CD4-positive, alpha-beta T cell treated with Interleukin-21 for 1 hour (primary cell): ENCODE measurements around the gene PHRF1.
A peak's percentile ranks its signal among the peaks of the same experiment; 100 is the strongest.

Source experiments
- DNase-seq: peaks from one replicate; pipeline ENCODE4 v3.0.0-alpha.2; 2020

Gene PHRF1

DNA sequence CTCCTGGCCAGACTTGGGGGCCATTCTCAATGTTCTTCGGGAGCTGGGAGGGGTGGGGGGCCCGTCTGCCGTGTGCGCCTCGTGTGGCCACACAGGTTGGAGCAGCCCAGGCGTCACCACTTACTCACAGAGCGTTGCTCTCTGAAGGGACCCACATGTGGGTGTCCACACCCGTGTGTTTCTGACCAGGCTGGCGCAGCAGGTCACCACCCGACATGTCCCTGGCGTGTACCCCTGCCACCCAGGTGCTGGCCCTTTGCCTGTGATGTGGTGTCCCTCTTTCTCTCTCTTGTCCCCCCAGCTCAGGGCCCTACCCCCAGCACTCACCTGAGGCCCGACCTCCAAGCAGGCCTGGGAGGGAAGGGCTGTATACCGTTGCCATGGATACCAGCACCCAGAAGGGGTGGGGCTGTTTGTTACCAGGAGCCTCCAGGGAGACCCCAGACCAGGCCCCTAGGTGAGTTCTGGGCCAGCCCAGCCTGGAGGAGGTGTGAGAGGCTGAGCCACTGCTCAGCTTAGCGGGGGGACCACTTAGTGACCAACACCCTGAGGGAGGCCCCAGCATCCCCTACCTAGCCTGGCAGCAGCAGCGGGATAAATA is 17.1 kb upstream of the PHRF1 start:
- no peak for DNase-seq

DNA sequence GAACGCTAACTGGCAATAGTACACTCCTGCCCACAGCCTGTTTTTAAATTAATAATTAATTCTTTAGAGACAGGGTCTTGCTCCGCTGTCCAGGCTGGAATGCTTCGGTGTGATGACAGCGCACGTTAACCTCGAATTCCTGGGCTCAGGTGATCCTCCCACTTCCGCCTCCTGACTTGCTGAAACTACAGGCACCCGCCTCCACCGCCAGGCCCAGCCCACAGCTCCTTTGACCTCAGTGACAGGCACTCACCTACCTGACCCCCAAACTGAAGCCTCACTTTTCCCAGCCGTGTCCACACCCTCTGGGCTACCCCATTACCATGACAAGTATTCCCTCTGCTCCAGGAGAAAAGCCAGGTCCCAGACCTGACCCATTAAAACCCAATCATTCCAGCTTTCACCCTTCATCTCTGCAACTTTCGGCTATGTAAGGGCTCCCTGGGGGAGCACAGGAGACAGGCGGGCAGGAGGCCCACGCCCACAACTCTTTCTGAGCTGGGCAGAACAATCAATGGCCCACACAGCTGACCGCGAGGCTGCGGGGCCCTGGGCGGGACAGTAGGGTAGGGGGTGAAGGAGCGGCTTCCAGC is 16.5 kb upstream of the PHRF1 start:
- DNase-seq, result no peak

DNA sequence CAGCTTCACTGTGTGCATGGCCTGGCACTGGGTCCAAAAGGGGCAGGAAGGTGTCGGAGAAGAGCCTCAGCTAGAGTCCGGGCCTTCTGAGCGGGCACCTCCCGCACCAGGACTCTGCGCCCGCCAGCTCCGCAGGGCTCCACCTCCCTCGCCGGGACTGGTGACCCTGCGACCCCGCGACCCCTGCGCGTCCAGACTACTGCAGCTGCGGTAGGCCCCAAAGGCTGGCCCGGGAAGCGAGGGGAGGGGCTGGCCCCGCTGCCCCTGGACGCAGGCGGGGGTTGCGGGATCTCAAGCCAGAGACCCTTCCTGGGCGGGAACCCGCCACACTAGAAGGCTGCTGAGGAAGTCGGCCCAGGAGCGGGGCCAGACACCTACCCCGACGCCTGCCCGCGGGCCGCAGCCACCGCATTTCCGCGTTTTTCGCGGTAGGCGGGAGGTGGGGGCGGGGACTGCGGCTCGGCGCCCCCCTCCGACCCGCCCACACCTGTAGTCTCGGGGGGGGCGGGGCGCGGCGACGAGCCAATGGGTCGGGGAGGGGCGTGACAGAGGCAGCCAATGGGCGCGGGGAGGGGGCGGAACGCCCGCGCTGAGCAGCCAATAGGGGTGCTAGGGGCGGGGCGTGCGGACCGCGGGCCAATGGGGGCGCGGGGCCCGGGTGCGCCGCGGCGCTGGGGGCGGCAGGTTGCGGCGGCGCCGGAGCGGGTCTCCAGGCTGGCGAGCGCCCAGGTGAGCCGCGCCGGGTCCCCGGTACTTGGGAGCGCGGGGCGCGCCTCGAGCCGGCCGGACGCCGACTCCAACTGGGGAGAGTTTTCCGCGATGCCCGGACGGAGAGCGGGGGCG is 15.7 kb upstream of the PHRF1 start, which contains the start of the genes LMNTD2 and RASSF7:
Gene LMNTD2 (minus strand): TSS at position 434 of the 843 bp plus-strand sequence. CDS start 22 bp downstream, at position 412.
Gene RASSF7 (plus strand): TSS at position 666 of the 843 bp plus-strand sequence. CDS start 799 bp downstream, outside the sequence.
- peak; percentile 95 for DNase-seq

DNA sequence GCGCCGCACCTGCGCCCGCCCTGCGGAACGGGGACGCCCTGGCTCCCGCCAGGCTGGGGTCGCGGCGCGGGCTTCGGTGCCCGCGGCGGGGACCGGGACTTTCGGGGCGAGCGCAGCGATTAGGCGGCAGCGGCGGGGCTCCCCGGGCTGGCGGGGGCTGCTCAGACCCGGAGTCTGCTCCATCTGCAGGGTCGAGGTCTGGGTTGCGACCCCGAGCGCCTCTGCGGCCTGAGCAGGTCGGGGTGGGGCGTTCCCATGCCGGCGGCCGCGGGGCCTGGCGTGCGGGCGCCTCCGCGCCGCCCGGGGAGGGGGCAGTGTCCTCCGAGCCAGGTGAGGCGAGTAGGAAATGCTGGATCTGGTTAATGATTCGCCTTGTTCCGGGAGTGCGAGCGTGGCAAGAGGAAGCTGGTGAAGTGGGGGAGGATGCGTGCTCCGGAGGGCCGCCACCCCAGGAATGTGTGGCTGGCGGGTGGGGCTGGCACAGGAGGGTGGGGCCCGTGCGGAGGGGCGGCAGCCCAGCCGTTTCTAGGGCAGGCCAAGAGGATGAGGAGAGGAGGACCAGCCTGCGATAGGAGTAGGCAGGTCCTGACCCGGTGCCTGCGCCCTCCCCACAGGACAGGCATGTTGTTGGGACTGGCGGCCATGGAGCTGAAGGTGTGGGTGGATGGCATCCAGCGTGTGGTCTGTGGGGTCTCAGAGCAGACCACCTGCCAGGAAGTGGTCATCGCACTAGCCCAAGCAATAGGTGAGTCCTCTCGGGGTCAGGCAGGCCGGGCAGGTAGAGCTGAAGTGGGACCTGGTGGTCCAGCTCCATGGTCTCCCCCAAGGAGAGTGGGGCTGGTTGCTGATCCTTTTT is 14.9 kb upstream of the PHRF1 start:
- peak; percentile 31 for DNase-seq

DNA sequence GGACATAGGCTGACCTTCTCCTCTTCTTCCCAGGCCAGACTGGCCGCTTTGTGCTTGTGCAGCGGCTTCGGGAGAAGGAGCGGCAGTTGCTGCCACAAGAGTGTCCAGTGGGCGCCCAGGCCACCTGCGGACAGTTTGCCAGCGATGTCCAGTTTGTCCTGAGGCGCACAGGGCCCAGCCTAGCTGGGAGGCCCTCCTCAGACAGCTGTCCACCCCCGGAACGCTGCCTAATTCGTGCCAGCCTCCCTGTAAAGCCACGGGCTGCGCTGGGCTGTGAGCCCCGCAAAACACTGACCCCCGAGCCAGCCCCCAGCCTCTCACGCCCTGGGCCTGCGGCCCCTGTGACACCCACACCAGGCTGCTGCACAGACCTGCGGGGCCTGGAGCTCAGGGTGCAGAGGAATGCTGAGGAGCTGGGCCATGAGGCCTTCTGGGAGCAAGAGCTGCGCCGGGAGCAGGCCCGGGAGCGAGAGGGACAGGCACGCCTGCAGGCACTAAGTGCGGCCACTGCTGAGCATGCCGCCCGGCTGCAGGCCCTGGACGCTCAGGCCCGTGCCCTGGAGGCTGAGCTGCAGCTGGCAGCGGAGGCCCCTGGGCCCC is 14.1 kb upstream of the PHRF1 start:
- DNase-seq, result no peak

DNA sequence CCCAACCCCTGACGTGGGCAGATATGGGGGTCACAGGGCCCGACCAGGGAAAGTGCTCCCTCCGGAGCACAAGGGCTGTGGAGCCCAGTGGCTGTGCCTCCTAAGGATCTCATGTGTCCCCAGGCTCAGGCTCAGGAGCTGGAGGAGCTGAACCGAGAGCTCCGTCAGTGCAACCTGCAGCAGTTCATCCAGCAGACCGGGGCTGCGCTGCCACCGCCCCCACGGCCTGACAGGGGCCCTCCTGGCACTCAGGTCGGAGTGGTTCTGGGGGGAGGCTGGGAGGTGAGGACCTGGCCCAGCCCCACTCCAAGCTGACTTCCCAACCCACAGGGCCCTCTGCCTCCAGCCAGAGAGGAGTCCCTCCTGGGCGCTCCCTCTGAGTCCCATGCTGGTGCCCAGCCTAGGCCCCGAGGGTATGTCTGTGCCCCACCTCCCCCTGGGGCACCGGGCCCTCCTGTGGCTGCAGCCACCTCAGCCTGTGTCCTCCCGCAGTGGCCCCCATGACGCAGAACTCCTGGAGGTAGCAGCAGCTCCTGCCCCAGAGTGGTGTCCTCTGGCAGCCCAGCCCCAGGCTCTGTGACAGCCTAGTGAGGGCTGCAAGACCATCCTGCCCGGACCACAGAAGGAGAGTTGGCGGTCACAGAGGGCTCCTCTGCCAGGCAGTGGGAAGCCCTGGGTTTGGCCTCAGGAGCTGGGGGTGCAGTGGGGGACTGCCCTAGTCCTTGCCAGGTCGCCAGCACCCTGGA is 13.0 kb upstream of the PHRF1 start:
- DNase-seq, result no peak

DNA sequence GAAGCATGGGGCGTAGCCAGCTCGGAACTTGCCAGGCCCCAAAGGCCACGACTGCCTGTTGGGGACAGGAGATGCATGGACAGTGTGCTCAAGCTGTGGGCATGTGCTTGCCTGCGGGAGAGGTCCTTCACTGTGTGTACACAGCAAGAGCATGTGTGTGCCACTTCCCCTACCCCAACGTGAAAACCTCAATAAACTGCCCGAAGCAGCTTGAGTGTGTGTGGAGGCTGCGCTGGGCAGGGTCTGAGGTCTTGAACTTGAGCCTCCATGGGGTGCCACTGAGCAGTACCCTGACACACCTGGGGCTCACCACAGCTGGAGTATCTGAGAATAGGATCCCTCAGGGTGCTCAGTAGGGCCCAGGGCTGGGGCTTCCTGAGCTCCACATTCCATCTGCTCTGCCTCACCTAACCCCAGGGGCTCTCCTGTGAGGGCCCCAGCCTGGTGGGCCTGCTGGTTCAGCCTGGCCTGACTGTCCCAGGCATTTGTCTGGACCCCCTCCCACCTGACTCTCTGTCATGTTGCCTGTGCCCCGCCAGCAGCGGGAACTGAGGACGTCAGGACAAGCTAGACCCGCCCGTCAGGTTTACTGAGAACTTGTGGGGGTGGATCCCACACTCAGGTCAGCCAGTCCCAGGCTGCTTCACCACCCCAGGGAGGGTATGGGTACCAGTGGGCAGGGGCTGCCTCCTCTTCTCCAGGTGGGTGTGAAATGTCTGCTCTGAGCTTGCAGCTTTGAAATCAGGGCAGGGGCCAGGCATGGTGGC is 12.3 kb upstream of the PHRF1 start:
- DNase-seq, result no peak

DNA sequence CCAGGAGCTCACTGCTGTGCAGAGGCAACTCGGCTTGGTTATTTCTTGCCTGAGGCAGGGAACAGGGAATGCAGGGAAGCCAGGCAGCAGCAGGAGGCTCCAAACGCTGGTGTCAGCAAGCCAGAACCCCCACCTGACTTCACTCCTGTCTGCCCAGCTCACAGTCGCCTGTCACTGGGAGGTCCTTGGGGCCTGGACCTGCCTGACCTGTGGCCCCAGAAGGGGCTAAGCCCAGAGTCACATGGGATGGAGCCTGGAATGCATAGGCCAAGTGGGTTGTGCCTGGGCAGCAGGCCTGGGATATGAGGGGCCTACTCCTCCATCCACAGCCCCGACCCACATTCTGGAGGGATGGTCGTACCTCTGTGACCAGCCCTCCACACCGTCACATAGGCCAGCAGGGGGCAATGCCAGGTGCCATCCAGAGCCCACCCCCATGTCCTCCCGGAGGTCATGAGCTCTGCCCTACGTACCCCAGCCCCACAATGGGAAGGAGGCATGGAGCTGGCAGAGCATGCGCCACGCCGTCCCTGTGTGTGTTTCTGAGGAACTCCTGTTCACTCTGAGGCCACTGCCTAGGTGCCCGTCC is 10.3 kb upstream of the PHRF1 start:
- no peak for DNase-seq

DNA sequence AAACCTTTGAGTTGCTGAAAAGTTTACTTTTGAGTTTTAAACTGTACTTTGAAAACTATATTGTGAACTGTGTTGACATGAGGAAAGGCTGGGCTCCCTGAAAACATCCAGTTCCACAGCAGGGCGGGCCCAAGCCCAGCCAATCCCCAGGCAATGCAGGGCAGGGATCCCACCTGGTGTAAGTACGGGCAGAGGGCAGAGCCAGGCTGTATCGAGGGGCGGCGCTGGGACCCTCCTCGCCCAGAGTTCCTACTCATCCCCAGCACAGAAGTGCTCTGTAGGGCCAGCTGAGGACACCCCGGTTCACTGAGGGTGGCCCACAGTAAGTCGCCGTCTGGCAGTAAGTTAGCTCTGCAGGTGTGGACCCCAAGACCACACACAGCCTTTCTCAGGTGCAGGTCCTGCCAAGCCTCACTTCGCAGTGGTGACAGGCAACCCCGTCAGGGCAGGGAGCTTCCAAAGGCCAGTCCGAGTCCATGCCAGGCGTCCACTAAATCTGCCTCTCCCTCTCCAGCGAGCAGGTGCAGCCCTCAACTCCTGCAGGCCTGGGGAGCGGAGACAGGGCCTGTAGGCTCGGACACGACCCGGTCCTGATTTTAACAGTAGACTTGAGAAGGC is 9.2 kb upstream of the PHRF1 start:
- DNase-seq, result no peak

DNA sequence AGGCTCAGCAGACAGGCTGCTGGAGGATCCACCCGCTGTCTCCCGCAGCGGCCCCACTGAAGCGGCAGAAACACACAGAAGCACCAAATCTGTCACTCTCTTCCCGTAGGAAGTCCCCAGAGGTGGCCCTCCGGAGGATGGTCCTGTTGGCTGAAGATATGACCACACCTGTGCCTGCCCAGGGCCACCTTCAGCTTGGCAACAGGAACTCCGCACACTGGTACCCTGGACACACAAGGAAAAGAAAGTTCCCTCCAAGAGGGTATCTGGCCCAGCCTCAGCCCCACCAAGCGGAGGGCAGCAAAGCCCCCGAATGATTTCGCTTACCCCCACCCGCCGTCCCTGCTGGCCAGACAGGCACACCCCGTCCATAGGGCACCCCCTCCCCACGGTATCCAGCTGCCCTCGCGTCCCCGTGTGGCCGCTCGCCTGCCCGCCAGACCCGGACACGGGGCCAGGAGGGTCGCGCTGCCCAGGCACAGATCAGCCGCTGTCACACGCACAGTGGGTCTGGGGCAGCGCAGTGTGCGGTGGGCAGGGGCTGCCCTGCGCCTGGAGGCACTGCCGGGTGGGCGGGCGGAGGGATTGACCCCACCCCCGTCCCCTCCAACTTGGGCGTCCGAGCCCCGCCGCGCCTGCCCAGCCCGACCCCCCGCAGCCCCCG is 8.5 kb upstream of the PHRF1 start:
- DNase-seq, result no peak

DNA sequence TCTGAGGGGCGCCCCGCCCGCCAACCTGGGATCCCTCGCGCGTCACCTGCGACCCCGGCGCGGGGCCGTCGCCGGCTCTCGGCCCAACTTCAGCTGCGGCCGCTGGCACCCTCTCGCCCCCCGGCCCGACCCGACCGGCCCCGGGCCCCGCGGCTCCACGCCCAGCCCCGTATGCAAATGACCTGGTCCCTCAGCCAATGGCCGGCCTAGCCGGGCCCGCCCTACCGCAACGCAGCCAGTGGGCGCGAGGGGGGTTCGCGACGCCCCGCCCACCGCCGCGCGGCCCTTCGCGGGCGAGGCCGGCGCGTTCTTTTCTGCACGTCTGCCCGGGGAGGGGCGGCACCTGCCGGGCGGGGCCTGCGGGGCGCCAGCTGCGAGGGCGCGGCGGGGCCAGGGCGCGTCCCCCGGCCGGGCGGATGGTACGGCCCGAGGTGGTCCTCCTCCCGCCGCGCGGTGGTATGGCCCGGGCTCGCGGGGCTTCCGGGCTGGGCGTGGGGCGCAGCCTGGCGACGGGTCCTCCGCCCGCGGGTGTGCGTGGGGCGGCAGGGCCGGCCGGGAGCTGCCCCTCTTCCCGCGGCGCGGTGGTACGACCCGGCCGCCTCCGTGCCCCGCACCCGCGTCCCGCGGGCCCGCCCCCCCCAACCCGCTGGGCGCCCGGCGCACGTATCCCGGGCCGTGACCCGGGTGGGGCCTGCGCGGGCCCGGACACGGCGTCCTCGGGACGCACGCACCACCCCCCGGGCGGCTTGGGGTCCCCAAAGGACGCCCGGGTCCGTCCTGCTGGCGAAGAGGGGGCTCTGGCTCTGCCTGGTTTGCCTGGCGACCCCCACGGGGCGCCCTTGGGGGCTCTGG is 7.7 kb upstream of the PHRF1 start:
- peak; percentile 96 for DNase-seq

DNA sequence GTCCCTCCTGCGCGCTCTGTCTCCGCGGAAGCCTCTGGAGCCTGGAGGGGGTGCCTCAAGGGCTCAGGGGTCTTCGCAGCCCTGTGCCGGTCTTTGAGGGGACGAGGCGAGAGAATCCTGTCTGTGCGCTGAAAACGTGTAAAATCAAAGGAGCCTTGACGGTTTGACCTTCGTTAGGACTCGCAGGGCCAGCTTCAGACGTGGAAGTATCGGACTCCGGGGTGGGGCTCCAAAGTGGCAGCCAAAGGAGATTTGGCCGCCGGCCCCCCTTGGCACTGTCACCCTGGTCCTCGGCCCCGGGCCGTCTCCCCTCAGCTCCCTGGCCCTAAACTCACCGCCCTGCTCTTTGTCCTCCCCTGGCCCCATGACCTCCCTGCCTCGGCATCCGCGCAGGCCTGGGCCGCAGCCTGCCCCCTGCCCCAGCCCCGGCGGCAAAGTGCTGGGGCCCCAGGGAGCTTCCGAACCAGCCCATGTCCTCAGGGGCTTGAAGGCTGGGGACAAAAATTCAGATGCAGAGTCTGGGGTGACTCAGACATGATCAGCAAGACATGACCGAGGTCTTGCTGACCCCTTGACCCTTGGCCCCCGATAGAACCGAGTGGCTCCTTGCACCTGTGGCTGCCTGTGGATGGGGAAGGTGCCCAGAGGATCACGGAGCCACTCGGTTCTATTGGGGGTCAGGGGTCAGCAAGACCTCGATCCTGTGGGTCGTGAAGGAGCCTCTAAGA is 6.9 kb upstream of the PHRF1 start:
- no peak for DNase-seq

DNA sequence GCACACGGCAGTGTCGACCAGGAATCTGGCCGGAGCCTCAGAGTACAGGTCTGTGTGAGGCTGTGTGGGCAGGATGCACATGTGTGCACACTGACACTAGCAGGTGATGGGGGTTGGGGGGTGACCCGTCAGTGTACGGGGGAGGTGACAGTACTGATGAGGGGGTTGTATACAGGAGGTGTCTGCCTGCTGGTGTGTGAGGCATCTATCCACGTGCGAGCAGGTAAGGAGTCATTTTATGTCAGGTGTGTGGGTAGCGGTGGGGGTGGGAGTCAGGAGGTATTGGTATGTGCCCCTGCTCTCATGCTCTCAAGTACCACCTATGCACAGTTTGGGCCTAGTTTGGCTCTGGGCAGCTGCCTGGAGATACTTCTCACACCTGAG is 4.5 kb upstream of the PHRF1 start:
- DNase-seq, result no peak

DNA sequence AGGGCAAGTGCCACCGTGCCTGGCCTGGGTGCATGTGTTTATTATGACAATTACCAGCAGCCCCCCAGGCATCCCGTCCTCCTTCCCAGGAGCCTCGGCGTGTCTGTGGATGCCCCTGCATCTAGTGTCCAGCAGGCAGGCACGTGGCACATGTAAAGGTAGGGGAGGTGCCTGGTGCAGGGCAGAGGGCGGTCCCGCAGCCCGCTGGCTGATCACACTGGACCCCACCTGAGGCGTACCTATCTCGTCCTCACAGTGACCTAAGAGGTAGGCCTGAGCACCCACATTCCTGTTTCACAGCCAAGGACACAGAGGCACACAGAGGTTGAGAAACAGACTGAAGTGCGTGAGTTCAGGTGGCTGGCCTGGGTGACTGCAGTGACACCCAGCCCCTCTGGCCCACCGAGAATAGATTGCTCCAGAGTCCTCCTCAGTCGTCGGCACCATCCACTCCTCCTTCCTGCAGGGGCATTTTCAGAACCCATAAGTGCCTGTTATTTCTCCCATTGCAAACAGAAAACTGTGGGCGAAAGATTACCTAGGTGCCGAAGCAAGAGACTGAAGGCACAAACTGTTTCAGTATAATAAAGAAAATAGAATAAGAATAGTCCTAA is 3.0 kb upstream of the PHRF1 start:
- DNase-seq, result no peak

DNA sequence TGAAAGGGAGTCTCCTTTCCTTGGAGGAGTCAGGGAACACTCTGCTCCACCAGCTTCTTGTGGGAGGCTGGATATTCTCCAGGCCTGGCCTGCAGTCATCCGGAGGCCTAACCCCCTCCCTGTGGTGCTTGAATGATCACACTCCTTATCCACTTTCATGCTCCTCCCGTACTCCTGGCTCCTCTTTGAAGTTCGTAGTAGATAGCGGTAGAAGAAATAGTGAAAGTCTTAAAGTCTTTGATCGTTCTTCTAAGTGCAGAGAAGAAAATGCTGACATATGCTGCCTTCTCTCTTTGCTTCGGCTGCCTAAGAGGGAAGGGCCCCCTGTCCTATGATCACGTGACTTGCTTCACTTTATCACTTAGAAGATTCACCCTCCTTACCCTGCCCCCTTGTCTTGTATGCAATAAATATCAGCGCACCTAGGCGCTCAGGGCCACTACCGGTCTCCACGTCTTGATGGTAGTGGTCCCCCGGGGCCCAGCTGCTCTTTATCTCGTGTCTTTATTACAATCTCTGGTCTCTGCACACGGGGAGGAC is 2.2 kb upstream of the PHRF1 start:
- peak; percentile 51 for DNase-seq

DNA sequence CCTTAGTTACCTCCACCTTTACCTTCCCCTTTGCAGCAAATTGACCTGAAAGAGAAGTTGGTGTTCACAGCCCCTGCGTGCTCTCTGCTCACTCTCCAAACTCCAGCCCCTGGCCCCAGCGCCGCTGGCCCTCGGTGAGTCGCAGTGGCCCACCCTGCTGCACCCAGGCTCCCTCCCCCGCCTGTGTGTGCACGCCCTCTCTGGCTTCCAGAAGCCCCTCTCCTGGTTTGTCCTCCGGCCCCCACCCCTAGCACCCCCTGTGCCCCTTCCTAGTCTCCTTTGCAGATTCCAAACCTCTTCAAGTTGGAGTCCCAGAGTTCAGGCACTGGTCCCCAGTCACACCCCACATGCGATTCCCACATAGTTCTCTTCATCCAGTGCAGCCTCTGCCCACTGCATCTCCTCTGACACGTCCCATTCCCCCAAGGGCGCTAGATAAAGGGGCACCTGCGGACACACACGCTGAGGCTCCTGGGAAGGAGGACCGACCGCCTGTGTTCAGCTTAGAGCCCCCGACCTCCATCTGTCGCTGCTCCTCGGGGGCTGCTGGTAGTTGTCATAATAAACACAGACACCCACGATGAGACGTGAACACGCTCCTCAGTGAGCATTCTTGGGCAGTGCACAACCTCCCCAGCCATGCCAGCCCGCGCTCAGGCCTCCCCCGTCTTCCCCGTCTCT is 1.5 kb upstream of the PHRF1 start:
- DNase-seq, result no peak
